Right atrium auricular region (tissue), 2 donors: ENCODE results near the gene PCDHA2. TPM values are rescaled to one million over a fixed set of nuclear protein-coding genes. Genes with fewer than 3 reads are reported as not detected.
A peak's percentile ranks its signal among the peaks of the same experiment; 100 is the strongest.

Experiments used
- DNase-seq: peaks from one replicate; pipeline ENCODE4 v3.0.0-alpha.2; 2019; ENCODE audit warnings: low spot score
- H3K27ac ChIP-seq, 2 donors: fragments of 200-600 bp; sonication (generic); 1 replicate in 1 of 2; 2 replicates in 1 of 2; pipeline ENCODE4 v1.5.1; 2016 to 2019
- H3K27me3 ChIP-seq, 2 donors: fragments of 200-600 bp; sonication (generic); one replicate each; pipeline versions ENCODE4 v1.5.1 to v1.6.0; 2017 to 2019
- H3K36me3 ChIP-seq: fragments of 200-600 bp; sonication (generic); one replicate; pipeline ENCODE4 v1.5.1; 2016
- H3K4me1 ChIP-seq, 2 donors: fragments of 200-600 bp; sonication (generic); one replicate each; pipeline versions ENCODE4 v1.5.1 to v1.6.0; 2017 to 2019
- H3K4me3 ChIP-seq, 2 donors: fragments of 200-600 bp; sonication (generic); 1 replicate in 1 of 2; 2 replicates in 1 of 2; pipeline ENCODE4 v1.5.1; 2017 to 2019; ENCODE audit warnings: mild to moderate bottlenecking in 1 of 2, moderate library complexity in 1 of 2
- H3K9me3 ChIP-seq, 2 donors: fragments of 200-600 bp; sonication (generic); one replicate each; pipeline ENCODE4 v1.5.1; 2019
- CTCF ChIP-seq, 2 donors: fragments of 200-600 bp; sonication (generic); IDR thresholded peaks; one replicate each; pipeline ENCODE4 v1.5.1; 2019; ENCODE audit warnings: antibody characterized with exemption in 2 of 2
- total RNA-seq, 2 donors: library from RNA; depleted of rRNA; stranded (reverse); fragments of >200 nt; gene quantifications; one replicate each; pipeline ENCODE4 v1.1.0, GENCODE V29; 2016

PCDHA2 gene
- under 1 TPM; 0.07 to 0.20 TPM for total RNA-seq

- Histone ChIP-seq H3K4me3 (peak within 1 kb of the TSS in 1 of 2 donors; percentile 35), H3K36me3 (no peaks in the 10 kb centered on the region), H3K4me1 (no peaks in the 10 kb centered on the region), H3K9me3 (peaks cover 0 to 85% of the 10 kb centered on the region in 2 donors), H3K27ac (no peak within 1 kb of the TSS), H3K27me3 (no peaks in the 10 kb centered on the region)
- peak in 1 of 2 donors; percentile 42 for TF ChIP-seq CTCF (IDR thresholded peaks at IDR 0.05)
- DNase-seq, result no peak
Observed at GRCh38 chr5:140794595-140795258, at the start of gene PCDHA2. Gene PCDHA2, plus strand, starts transcription at chr5:140794852.

GRCh38 chr5:140753561-140753960 is 41.1 kb upstream of the PCDHA2 start:
- Histone ChIP-seq H3K36me3 (no peaks in the 10 kb centered on the region), H3K4me1 (no peaks in the 10 kb centered on the region), H3K27me3 (no peaks in the 10 kb centered on the region), H3K4me3 (no peak overlapping the region), H3K9me3 (peaks cover 5 to 98% of the 10 kb centered on the region in 2 donors), H3K27ac (no peak overlapping the region)
- TF ChIP-seq CTCF (IDR thresholded peaks at IDR 0.05), result no peak
- no peak for DNase-seq

- no peaks in the 10 kb centered on the region for H3K4me1 ChIP-seq
- H3K27ac ChIP-seq, result no peak overlapping the region
- no peak for DNase-seq
- no peaks in the 10 kb centered on the region for H3K36me3 ChIP-seq
- H3K9me3 ChIP-seq, result peaks cover 45 to 98% of the 10 kb centered on the region in 2 donors
- no peak for TF ChIP-seq CTCF (IDR thresholded peaks at IDR 0.05)
- no peaks in the 10 kb centered on the region for H3K27me3 ChIP-seq
- H3K4me3 ChIP-seq, result no peak overlapping the region
Observed at GRCh38 chr5:140764177-140764973, 30.3 kb upstream of the PCDHA2 start.

DNA sequence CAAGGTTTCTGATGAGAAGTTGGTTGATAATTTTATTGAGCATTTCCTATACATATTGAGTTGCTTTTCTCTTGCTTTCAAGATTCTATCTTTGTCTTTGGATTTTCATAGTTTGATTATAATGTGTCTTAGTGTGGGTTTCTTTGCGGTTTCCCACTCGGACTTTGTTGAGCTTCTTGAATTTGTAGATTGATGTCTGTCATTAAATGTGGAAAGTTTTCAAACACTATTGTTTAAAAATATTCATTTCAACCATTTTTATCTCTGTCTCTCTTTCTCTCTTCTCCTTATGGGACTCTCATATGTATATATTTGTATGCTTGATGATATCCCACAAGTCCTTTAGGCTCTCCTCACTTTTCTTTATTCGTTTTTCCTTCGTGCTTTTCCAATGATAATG is 27.2 kb upstream of the PCDHA2 start:
- no peak overlapping the region for H3K4me3 ChIP-seq
- TF ChIP-seq CTCF (IDR thresholded peaks at IDR 0.05), result no peak
- no peaks in the 10 kb centered on the region for H3K4me1 ChIP-seq
- H3K27ac ChIP-seq, result no peak overlapping the region
- no peaks in the 10 kb centered on the region for H3K27me3 ChIP-seq
- H3K9me3 ChIP-seq, result peaks cover 44 to 100% of the 10 kb centered on the region in 2 donors
- no peaks in the 10 kb centered on the region for H3K36me3 ChIP-seq
- no peak for DNase-seq

DNA sequence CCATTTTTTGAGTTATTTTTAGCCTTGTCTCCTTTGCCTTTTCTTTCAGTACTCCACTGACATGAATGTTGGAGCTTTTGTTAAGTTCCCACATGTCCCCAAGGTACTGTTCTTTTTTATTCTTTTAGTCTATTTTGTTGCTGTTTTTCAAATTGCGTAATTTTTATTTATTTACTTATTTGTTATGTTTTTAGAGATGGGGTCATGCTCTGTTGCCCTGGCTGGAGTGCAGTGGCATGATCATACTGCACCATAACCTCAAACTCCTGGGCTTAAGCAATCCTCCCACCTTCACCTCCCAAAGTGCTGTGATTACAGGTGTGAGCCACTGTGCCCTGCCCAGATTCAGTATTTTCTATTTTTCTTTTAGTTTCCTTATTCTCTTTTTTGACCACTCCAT is 14.1 kb upstream of the PCDHA2 start:
- no peak for TF ChIP-seq CTCF (IDR thresholded peaks at IDR 0.05)

More for the DNA sequence above, 14.1 kb upstream of the PCDHA2 start:
- DNase-seq, result no peak
- Histone ChIP-seq H3K9me3 (peaks cover 0 to 87% of the 10 kb centered on the region in 2 donors), H3K27me3 (no peaks in the 10 kb centered on the region), H3K4me1 (no peaks in the 10 kb centered on the region), H3K27ac (no peak overlapping the region), H3K36me3 (no peaks in the 10 kb centered on the region), H3K4me3 (no peak overlapping the region)
